ENCODE results near the gene SELENOI. TPM values are rescaled to one million over a fixed set of nuclear protein-coding genes. Genes with fewer than 3 reads are reported as not detected.

SELENOI gene
- total RNA-seq, 2 donors from 2014 or later = 14.4 to 15.6 TPM

- no peak overlapping the region for H3K27ac ChIP-seq
- 92% methylated on average over 2 of the region's 2 CpGs for WGBS
- H3K4me3 ChIP-seq = no peak overlapping the region
- TF ChIP-seq, protein P1, sequence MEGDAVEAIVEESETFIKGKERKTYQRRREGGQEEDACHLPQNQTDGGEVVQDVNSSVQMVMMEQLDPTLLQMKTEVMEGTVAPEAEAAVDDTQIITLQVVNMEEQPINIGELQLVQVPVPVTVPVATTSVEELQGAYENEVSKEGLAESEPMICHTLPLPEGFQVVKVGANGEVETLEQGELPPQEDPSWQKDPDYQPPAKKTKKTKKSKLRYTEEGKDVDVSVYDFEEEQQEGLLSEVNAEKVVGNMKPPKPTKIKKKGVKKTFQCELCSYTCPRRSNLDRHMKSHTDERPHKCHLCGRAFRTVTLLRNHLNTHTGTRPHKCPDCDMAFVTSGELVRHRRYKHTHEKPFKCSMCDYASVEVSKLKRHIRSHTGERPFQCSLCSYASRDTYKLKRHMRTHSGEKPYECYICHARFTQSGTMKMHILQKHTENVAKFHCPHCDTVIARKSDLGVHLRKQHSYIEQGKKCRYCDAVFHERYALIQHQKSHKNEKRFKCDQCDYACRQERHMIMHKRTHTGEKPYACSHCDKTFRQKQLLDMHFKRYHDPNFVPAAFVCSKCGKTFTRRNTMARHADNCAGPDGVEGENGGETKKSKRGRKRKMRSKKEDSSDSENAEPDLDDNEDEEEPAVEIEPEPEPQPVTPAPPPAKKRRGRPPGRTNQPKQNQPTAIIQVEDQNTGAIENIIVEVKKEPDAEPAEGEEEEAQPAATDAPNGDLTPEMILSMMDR (IDR thresholded peaks at IDR 0.05) = no peak
- TF ChIP-seq POLR2A (IDR thresholded peaks at IDR 0.05) (no peak), POLR2AphosphoS5 (IDR thresholded peaks at IDR 0.05) (no peak)
- DNase-seq (ENCODE audit: low spot score) = no peak
- H3K4me1 ChIP-seq (replicated peaks) = peaks cover 7% of the 10 kb centered on the region
- H3K36me3 ChIP-seq = no peaks in the 10 kb centered on the region
- no peaks in the 10 kb centered on the region for H3K9me3 ChIP-seq
- intact Hi-C loops (cut with DNase I) = no loop called here
- H3K27me3 ChIP-seq (replicated peaks; ENCODE audit: insufficient read depth) = no peaks in the 10 kb centered on the region
Measured at GRCh38 chr2:26356111-26356510, 10.2 kb downstream of the SELENOI start.

DNA sequence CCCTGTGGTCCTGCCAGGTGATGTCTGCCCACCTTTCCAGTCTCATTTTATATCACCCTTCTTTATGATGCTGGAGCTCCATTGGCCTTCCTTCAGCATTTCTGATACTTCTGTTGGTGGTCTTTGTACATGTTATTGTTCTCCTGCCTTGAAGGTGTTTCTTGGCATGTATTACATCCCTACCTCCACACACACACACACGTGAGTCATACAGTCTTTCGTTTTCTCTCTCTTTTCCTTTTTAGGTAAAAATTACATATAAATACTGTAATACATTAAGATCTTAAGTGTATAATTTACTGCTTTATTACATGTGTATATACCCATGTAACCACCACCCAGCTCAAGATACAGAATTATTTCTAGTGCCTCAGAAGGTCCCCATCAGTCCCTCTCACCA is 10.8 kb downstream of the SELENOI start:
- TF ChIP-seq POLR2A (IDR thresholded peaks at IDR 0.05) = no peak
- Histone ChIP-seq H3K27ac (no peak overlapping the region), H3K9me3 (no peaks in the 10 kb centered on the region), H3K4me1 (replicated peaks) (peaks cover 7% of the 10 kb centered on the region), H3K36me3 (no peaks in the 10 kb centered on the region), H3K4me3 (no peak overlapping the region), H3K27me3 (replicated peaks; ENCODE audit: insufficient read depth) (no peaks in the 10 kb centered on the region)
- DNase-seq (ENCODE audit: low spot score) = no peak
- 75% methylated on average over 2 of the region's 2 CpGs for WGBS
- intact Hi-C loops (cut with DNase I) = no loop called here

DNA sequence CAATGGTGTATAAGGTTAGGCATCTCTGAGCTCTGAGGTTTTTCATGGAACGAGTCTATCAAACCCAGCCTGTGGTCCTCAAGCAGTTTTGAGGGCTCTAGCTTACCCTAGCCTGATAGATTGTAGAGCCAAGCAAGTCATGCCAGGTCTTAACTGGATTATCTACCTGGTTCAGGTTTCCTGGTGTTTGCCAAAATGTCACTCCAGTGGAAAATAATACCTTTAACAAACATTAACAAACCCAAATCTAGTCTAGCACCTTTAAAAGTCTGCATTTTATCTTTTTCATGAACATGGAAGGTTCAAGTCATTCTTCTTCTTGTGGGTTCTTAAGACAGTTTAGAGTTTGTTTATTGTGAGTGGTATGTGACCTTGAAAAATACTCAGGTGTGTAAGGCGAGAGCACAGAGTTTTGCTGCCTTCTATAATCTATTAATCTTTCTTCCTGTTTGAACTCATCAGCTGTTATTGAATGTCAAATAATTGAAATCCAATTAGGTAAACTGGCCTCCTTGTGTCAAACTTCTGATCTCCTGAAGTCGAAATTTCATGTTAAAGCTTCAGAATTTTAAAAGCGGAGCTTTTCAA is 14.0 kb downstream of the SELENOI start:
- H3K36me3 ChIP-seq = no peaks in the 10 kb centered on the region
- WGBS = 62% methylated on average over 4 of the region's 4 CpGs
- H3K4me1 ChIP-seq (replicated peaks) = peaks cover 7% of the 10 kb centered on the region
- no peak overlapping the region for H3K27ac ChIP-seq
- intact Hi-C loops (cut with DNase I) = no loop called here
- DNase-seq (ENCODE audit: low spot score) = no peak
- no peaks in the 10 kb centered on the region for H3K27me3 ChIP-seq (replicated peaks; ENCODE audit: insufficient read depth)
- no peaks in the 10 kb centered on the region for H3K9me3 ChIP-seq
- TF ChIP-seq POLR2A (IDR thresholded peaks at IDR 0.05) (no peak), POLR2AphosphoS5 (IDR thresholded peaks at IDR 0.05) (no peak)
- TF ChIP-seq, protein P1 (IDR thresholded peaks at IDR 0.05) = no peak
- H3K4me3 ChIP-seq = no peak overlapping the region

- no peak overlapping the region for H3K27ac ChIP-seq
- no peaks in the 10 kb centered on the region for H3K36me3 ChIP-seq
- TF ChIP-seq POLR2A (IDR thresholded peaks at IDR 0.05) = no peak
- TF ChIP-seq, protein P1 (IDR thresholded peaks at IDR 0.05) = no peak
- TF ChIP-seq POLR2AphosphoS5 (IDR thresholded peaks at IDR 0.05) = no peak
- WGBS = 62% methylated on average over 4 of the region's 4 CpGs
- no peak for DNase-seq (ENCODE audit: low spot score)
- H3K4me3 ChIP-seq = no peak overlapping the region
- H3K4me1 ChIP-seq (replicated peaks) = peaks cover 7% of the 10 kb centered on the region
- no peaks in the 10 kb centered on the region for H3K9me3 ChIP-seq
- intact Hi-C loops (cut with DNase I) = no loop called here
- no peaks in the 10 kb centered on the region for H3K27me3 ChIP-seq (replicated peaks; ENCODE audit: insufficient read depth)
Measured at GRCh38 chr2:26363323-26363722, 17.4 kb downstream of the SELENOI start.

DNA sequence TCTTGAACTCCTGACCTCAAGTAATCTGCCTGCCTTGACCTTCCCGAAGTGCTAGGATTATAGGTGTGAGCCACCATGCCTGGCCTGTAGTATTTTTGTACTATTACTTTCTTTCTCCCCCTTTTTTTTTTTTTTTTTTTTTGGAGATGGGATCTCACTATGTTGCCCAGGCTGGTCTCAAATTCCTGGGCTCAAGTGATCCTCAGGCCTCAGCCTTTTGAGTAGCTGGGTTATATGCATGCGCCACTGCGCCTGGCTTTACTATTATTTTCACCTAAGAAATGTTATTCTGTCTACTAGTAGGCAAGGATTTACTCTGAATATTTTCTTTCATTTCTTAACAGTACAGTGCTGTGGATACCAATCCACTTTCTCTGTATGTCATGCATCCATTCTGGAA is 18.0 kb downstream of the SELENOI start:
- 96% methylated on average over 3 of the region's 3 CpGs for WGBS
- H3K27ac ChIP-seq = no peak overlapping the region
- no peak overlapping the region for H3K4me3 ChIP-seq
- no peaks in the 10 kb centered on the region for H3K9me3 ChIP-seq
- H3K27me3 ChIP-seq (replicated peaks; ENCODE audit: insufficient read depth) = no peaks in the 10 kb centered on the region
- H3K36me3 ChIP-seq = no peaks in the 10 kb centered on the region
- peaks cover 7% of the 10 kb centered on the region for H3K4me1 ChIP-seq (replicated peaks)
- intact Hi-C loops (cut with DNase I) = no loop called here
- DNase-seq (ENCODE audit: low spot score) = no peak
- TF ChIP-seq, protein P1 (IDR thresholded peaks at IDR 0.05) = no peak
- no peak for TF ChIP-seq POLR2A (IDR thresholded peaks at IDR 0.05)
- no peak for TF ChIP-seq POLR2AphosphoS5 (IDR thresholded peaks at IDR 0.05)

Measured in prostate gland (tissue), 2 donors.